GM23338 (cell line): ENCODE results near the gene CAPN7. TPM values are rescaled to one million over a fixed set of nuclear protein-coding genes. Genes with fewer than 3 reads are reported as not detected.

Experiments used
- ATAC-seq: fragments of 200-7000 bp; cut with Tn5 transposase; 3 replicates; pipeline ENCODE4 v1.9.1; 2020
- DNase-seq: peaks from one replicate; pipeline ENCODE4 v3.0.0-alpha.2; 2015; ENCODE audit warnings: low spot score
- H2AFZ ChIP-seq: fragments of 200-600 bp; sonication (generic); 2 replicates; pipeline ENCODE4 v1.8.0; 2016; ENCODE audit warnings: antibody characterized with exemption, mild to moderate bottlenecking, moderate library complexity
- H3F3A ChIP-seq: fragments of 200-600 bp; sonication (generic); replicated peaks from 2 replicates; pipeline ENCODE4 v1.8.0; 2017; ENCODE audit warnings: antibody characterized with exemption, mixed run types, low read depth
- H3K27ac ChIP-seq: fragments of 200-600 bp; sonication (generic); 2 replicates; pipeline ENCODE4 v1.6.1; 2016; ENCODE audit warnings: low read depth
- H3K27me3 ChIP-seq: fragments of 200-600 bp; sonication (generic); 2 replicates; pipeline ENCODE4 v1.8.0; 2016; ENCODE audit warnings: mild to moderate bottlenecking, mixed run types, moderate library complexity; ENCODE audit not compliant: insufficient read depth
- H3K36me3 ChIP-seq: fragments of 200-600 bp; sonication (generic); 2 replicates; pipeline ENCODE4 v1.8.0; 2016; ENCODE audit warnings: mild to moderate bottlenecking; ENCODE audit not compliant: insufficient read depth
- H3K4me1 ChIP-seq: fragments of 200-600 bp; sonication (generic); 2 replicates; pipeline ENCODE4 v1.8.0; 2016; ENCODE audit warnings: mild to moderate bottlenecking, moderate library complexity; ENCODE audit not compliant: insufficient read depth
- H3K4me2 ChIP-seq: fragments of 200-600 bp; sonication (generic); 2 replicates; pipeline ENCODE4 v1.7.1; 2017; ENCODE audit warnings: mixed run types
- H3K4me3 ChIP-seq: fragments of 200-600 bp; sonication (generic); 2 replicates; pipeline ENCODE4 v1.6.1; 2016; ENCODE audit warnings: mixed run types
- H3K79me2 ChIP-seq: fragments of 200-600 bp; sonication (generic); replicated peaks from 2 replicates; pipeline ENCODE4 v1.8.0; 2017; ENCODE audit warnings: mild to moderate bottlenecking; ENCODE audit not compliant: insufficient read depth
- H3K9me2 ChIP-seq: fragments of 200-600 bp; sonication (generic); 2 replicates; pipeline ENCODE4 v1.8.0; 2017; ENCODE audit not compliant: insufficient read depth
- H4K20me1 ChIP-seq: fragments of 200-600 bp; sonication (generic); replicated peaks from 2 replicates; pipeline ENCODE4 v1.8.0; 2017; ENCODE audit warnings: mild to moderate bottlenecking; ENCODE audit not compliant: insufficient read depth
- H3K27ac Mint-ChIP-seq: 2 replicates; pipeline ENCODE4 v1.8.0; 2020; ENCODE audit warnings: inconsistent platforms, mild to moderate bottlenecking, moderate library complexity, mixed read lengths
- H3K27me3 Mint-ChIP-seq: 3 replicates; pipeline ENCODE4 v1.8.0; 2022; ENCODE audit warnings: low read depth, mild to moderate bottlenecking, moderate library complexity, mixed read lengths, inconsistent platforms; ENCODE audit not compliant: insufficient read depth, poor library complexity
- H3K36me3 Mint-ChIP-seq: 3 replicates; pipeline ENCODE4 v1.8.0; 2021; ENCODE audit warnings: low read depth, mild to moderate bottlenecking, inconsistent platforms, moderate library complexity, mixed read lengths
- H3K4me1 Mint-ChIP-seq: 3 replicates; pipeline ENCODE4 v1.8.0; 2020; ENCODE audit warnings: mild to moderate bottlenecking, inconsistent platforms, mixed read lengths
- H3K4me3 Mint-ChIP-seq: 3 replicates; pipeline ENCODE4 v1.8.0; 2021; ENCODE audit warnings: moderate library complexity, mild to moderate bottlenecking, inconsistent platforms, mixed read lengths
- H3K9me3 Mint-ChIP-seq: 3 replicates; pipeline ENCODE4 v1.8.0; 2020; ENCODE audit warnings: moderate library complexity, mild to moderate bottlenecking, inconsistent platforms, mixed read lengths
- CREB1 ChIP-seq: fragments of 250-450 bp; sonication (Bioruptor Pico); IDR thresholded peaks from 2 replicates; pipeline ENCODE4 v1.5.0; 2020; ENCODE audit warnings: low read depth, mild to moderate bottlenecking, moderate library complexity
- CTCF ChIP-seq, 2 experiments: fragments of 200-600 bp in 1 of 2; sonication (generic) in 1 of 2; conservative IDR thresholded peaks; 2 replicates each; pipeline versions ENCODE4 v1.5.1 to v1.6.1; 2016 to 2017; ENCODE audit warnings: antibody characterized with exemption in 2 of 2, low read depth in 2 of 2, mild to moderate bottlenecking in 2 of 2, moderate library complexity in 1 of 2
- ETS1 ChIP-seq: IDR thresholded peaks from 2 replicates; pipeline ENCODE4 v1.6.1; 2016; ENCODE audit warnings: antibody characterized with exemption
- EZH2 ChIP-seq: fragments of 200-600 bp; sonication (generic); IDR thresholded peaks from one replicate; pipeline ENCODE4 v1.8.0; 2017; ENCODE audit warnings: antibody characterized with exemption, mild to moderate bottlenecking, low read depth; ENCODE audit not compliant: unreplicated experiment
- EZH2phosphoT487 ChIP-seq: fragments of 200-600 bp; sonication (generic); IDR thresholded peaks from one replicate; pipeline ENCODE4 v1.8.1; 2018; ENCODE audit warnings: antibody characterized with exemption; ENCODE audit not compliant: unreplicated experiment
- JUNB ChIP-seq: IDR thresholded peaks from one replicate; pipeline ENCODE4 v1.6.1; 2016; ENCODE audit warnings: antibody characterized with exemption; ENCODE audit not compliant: unreplicated experiment
- NANOG ChIP-seq: IDR thresholded peaks from 2 replicates; pipeline ENCODE4 v1.6.1; 2016; ENCODE audit warnings: antibody characterized with exemption, borderline replicate concordance
- REST ChIP-seq: IDR thresholded peaks from one replicate; pipeline ENCODE4 v1.6.1; 2018; ENCODE audit warnings: antibody characterized with exemption; ENCODE audit not compliant: unreplicated experiment
- STAT1 ChIP-seq: IDR thresholded peaks from one replicate; pipeline ENCODE4 v1.6.1; 2016; ENCODE audit warnings: antibody characterized with exemption; ENCODE audit not compliant: unreplicated experiment
- ZNF114 ChIP-seq: fragments of 250-450 bp; sonication (Bioruptor Pico); IDR thresholded peaks from 2 replicates; pipeline ENCODE4 v1.5.0; 2020; ENCODE audit warnings: mild to moderate bottlenecking, moderate library complexity
- ZNF331 ChIP-seq: fragments of 250-450 bp; sonication (Bioruptor Pico); IDR thresholded peaks from 2 replicates; pipeline ENCODE4 v1.5.0; 2020; ENCODE audit warnings: low read depth, mild to moderate bottlenecking, moderate library complexity
- polyA plus RNA-seq: library from polyadenylated mRNA; unstranded; fragments of >200 nt; fragmentation: Nextera tagmentation; extraction: Ambion mirVana; gene quantifications from 2 replicates; pipeline ENCODE4 v1.2.1, GENCODE V29; 2016
- total RNA-seq: library from RNA; depleted of rRNA; stranded (reverse); fragments of >200 nt; shearing (Covaris generic); gene quantifications from 2 replicates; pipeline ENCODE4 v1.2.3, GENCODE V29; 2014

Gene CAPN7
- total and polyA plus RNA-seq, 2 experiments from 2014 or later: 9.9 to 18.1 TPM

- no peak for TF ChIP-seq ETS1
- no peak for TF ChIP-seq ZNF331 (CRISPR knock-in tag)
- TF ChIP-seq EZH2: no peak
- no peak for TF ChIP-seq REST
- no peak for TF ChIP-seq JUNB
These were observed 52.7 kb downstream of the CAPN7 start (continued) for GRCh38 chr3:15258720-15259119.

GRCh38 chr3:15260531-15260930, 54.5 kb downstream of the CAPN7 start:
- Histone ChIP-seq H4K20me1 (no peaks in the 10 kb centered on the region), H3K4me3 (no peak overlapping the region), H3F3A (no peaks in the 10 kb centered on the region), H3K27me3 (no peaks in the 10 kb centered on the region), H3K79me2 (no peaks in the 10 kb centered on the region; the same call in 1 of the 2 replicates), H3K36me3 (peaks cover 10% of the 10 kb centered on the region; the same call in 1 of the 2 replicates), H2AFZ (no peak overlapping the region), H3K4me2 (no peak overlapping the region), H3K27ac (no peak overlapping the region), H3K9me2 (peaks cover 3% of the 10 kb centered on the region; the same call in 1 of the 2 replicates), H3K4me1 (no peaks in the 10 kb centered on the region)
- peaks cover 24% of the 10 kb centered on the region for H3K36me3 Mint-ChIP-seq
- H3K4me1 Mint-ChIP-seq: no peaks in the 10 kb centered on the region
- no peak overlapping the region for H3K27ac Mint-ChIP-seq
- DNase-seq (no peak), ATAC-seq (no peak)
- no peak overlapping the region for H3K4me3 Mint-ChIP-seq
- TF ChIP-seq ZNF114 (CRISPR knock-in tag) (no peak), REST (no peak), ETS1 (no peak), NANOG (no peak), CREB1 (no peak), STAT1 (no peak), CTCF (conservative IDR thresholded peaks at IDR 0.05; ENCODE audit: low read depth in 2 of 2) (no peak), EZH2phosphoT487 (no peak), ZNF331 (CRISPR knock-in tag) (no peak)
- H3K27me3 Mint-ChIP-seq: peaks cover 5% of the 10 kb centered on the region
- H3K9me3 Mint-ChIP-seq: no peaks in the 10 kb centered on the region
